BE2C (cell line): ENCODE results near the gene SNTA1.
"Not testable (repeated sequence)": the region's sequence is repeated elsewhere in the genome, so short reads cannot be mapped to it uniquely, and the experiment has no call there.

Experiments
- DNase-seq: peaks from one replicate; pipeline ENCODE4 v3.0.0-alpha.2; 2020
- H3K27me3 ChIP-seq: fragments of 250-450 bp; sonication (Bioruptor Pico); 2 replicates; pipeline ENCODE4 v1.5.1; 2020; ENCODE audit warnings: mild to moderate bottlenecking
- H3K36me3 ChIP-seq: fragments of 250-450 bp; sonication (Bioruptor Pico); 2 replicates; pipeline ENCODE4 v1.5.1; 2020; ENCODE audit warnings: mild to moderate bottlenecking
- H3K4me1 ChIP-seq: fragments of 250-450 bp; sonication (Bioruptor Pico); 2 replicates; pipeline ENCODE4 v1.5.1; 2020
- H3K4me3 ChIP-seq: 2 replicates; pipeline ENCODE4 v1.5.1; 2011; ENCODE audit warnings: low read depth, low read length
- H3K9me3 ChIP-seq: fragments of 250-450 bp; sonication (Bioruptor Pico); 2 replicates; pipeline ENCODE4 v1.5.1; 2020
- CTCF ChIP-seq: IDR thresholded peaks from 2 replicates; pipeline ENCODE4 v1.5.1; 2012; ENCODE audit warnings: mild to moderate bottlenecking, low read depth, low read length

Gene SNTA1

GRCh38 chr20:33459599-33459998 lies 16.0 kb upstream of the SNTA1 start:
- TF ChIP-seq CTCF: no peak
- DNase-seq: no peak
- Histone ChIP-seq H3K27me3 (no peaks in the 10 kb centered on the region), H3K4me1 (no peaks in the 10 kb centered on the region), H3K9me3 (no peaks in the 10 kb centered on the region), H3K4me3 (no peak overlapping the region), H3K36me3 (no peaks in the 10 kb centered on the region)

- not testable (repeated sequence) for H3K4me3 ChIP-seq, H3K4me1 ChIP-seq, H3K36me3 ChIP-seq, H3K9me3 ChIP-seq, H3K27me3 ChIP-seq
- TF ChIP-seq CTCF: peak; percentile 96
- DNase-seq: peak; percentile 86
Observed at GRCh38 chr20:33456916-33457642, 13.5 kb upstream of the SNTA1 start.

- Histone ChIP-seq H3K36me3 (no peaks in the 10 kb centered on the region), H3K27me3 (no peaks in the 10 kb centered on the region), H3K9me3 (no peaks in the 10 kb centered on the region), H3K4me3 (no peak overlapping the region), H3K4me1 (no peaks in the 10 kb centered on the region; the same call in 1 of the 2 replicates)
- DNase-seq: no peak
- TF ChIP-seq CTCF: no peak
Observed at GRCh38 chr20:33450867-33451266, 7.3 kb upstream of the SNTA1 start.

- H3K36me3 ChIP-seq: no peaks in the 10 kb centered on the region
- no peaks in the 10 kb centered on the region; the same call in none of the 2 replicates for H3K4me1 ChIP-seq
- TF ChIP-seq CTCF: no peak
- DNase-seq: no peak
- no peaks in the 10 kb centered on the region for H3K9me3 ChIP-seq
- no peak overlapping the region for H3K4me3 ChIP-seq
- H3K27me3 ChIP-seq: peaks cover 8% of the 10 kb centered on the region; the same call in 1 of the 2 replicates
Observed at GRCh38 chr20:33445881-33446625, 2.5 kb upstream of the SNTA1 start.

- H3K27me3 ChIP-seq: peaks cover 8% of the 10 kb centered on the region; the same call in 1 of the 2 replicates
- no peak for TF ChIP-seq CTCF
- no peaks in the 10 kb centered on the region; the same call in 1 of the 2 replicates for H3K4me1 ChIP-seq
- no peak overlapping the region for H3K4me3 ChIP-seq
- no peaks in the 10 kb centered on the region for H3K36me3 ChIP-seq
- DNase-seq: no peak
- H3K9me3 ChIP-seq: no peaks in the 10 kb centered on the region
Observed at GRCh38 chr20:33444797-33445560, 1.4 kb upstream of the SNTA1 start.
